ENCODE results near the gene INPP5B.
"Not testable (repeated sequence)": the region's sequence is repeated elsewhere in the genome, so short reads cannot be mapped to it uniquely, and the experiment has no call there.

INPP5B gene

DNA sequence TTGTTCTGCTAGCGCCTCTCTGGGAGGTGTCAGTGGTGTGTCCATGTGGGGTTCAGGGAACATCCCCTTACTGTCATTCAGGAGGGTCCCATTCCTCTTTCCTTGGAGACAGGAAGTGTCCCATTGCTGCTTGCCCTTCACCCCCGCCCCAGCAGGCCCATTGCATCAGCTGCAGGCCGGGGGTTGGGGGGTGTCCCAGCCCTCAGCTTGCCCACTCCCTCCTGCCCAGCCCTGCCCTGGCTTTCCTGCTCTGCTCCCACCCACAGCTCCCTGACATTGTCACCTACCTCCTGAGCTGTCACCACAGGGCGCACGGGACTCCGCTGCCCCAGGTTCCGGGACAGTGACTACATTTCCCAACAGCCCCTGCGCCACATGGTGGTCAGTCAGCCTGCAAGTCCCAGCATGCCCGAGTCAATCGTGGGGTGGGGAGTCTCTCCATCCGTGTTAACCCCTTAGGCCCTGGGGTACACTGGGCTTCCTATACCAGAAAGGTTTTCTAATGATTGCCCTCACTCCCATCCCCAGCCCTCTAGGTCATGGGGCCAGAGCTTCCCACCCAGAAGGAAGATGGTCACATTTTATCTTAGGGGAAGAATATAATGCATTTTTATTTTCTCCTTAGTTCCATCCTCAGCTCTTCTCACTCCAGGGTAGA lies at the start of gene INPP5B:
INPP5B (minus strand) TSS at position 351 of the 658 bp plus-strand sequence. CDS start 745 bp downstream, outside the sequence.
- peak; percentile 98 for DNase-seq (ENCODE audit: low spot score)

DNA sequence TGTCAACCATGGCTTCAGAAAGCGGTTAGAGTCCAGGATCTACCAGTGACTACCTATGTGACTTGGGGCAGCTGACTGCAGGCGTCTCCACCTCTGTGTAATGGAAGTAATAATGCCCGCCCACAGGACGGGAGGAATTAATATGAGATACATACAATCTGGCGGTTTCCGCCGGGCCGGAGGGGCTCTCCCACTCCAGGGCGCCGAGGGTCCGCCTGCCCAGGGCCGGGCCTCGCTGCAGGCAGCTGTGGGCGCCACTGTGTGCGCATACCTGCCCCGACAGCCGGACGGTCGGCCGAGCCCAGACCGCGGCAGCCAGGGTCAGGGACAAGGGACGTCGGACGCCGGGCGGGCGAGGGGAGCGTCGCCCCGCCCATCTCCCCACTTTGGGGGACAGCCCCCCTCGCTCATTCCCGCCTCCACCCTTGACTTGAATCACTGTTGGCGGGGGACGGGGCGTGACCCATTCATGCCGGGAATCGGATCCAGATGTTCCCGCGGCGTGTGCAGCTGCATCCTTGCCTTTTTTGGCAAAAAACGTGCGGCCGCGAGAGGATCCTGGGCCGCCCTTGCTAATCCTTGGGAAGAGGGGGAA lies 49.0 kb upstream of the INPP5B start:
- peak; percentile 53 for DNase-seq (ENCODE audit: low spot score)

- DNase-seq (ENCODE audit: low spot score): no peak
Observed at GRCh38 chr1:37994886-37995566, 48.2 kb upstream of the INPP5B start.

DNA sequence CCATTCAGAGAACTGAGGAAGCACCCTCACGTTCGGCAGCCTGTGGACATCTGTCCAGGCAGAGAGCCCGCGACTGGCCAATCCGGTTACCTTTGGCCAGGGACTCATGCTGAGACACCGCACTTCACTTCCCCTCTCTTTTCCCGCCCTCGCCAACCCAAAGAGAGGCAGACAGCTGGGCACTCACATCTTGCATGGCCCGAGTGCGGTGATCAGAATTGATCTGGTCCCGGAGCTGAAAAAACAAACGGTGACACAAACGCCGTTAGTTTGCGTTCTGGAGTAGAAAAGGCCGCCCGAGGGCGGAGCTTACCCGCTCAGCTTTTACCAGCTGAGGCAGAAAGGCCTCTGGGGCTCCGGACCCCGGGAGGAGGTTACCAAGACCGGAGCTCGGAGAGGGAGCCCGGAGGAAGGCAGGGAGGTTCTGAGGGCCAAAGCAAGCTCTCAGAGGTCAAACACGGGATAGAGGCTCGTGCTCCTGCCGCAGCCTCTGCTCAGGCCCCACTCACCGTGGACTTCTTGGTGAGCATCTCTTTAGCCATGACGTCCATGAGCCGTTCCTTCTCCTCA lies 42.6 kb upstream of the INPP5B start:
- peak; percentile 34 for DNase-seq (ENCODE audit: low spot score)

GRCh38 chr1:37987679-37988078 lies 40.8 kb upstream of the INPP5B start:
- DNase-seq (ENCODE audit: low spot score): no peak

DNA sequence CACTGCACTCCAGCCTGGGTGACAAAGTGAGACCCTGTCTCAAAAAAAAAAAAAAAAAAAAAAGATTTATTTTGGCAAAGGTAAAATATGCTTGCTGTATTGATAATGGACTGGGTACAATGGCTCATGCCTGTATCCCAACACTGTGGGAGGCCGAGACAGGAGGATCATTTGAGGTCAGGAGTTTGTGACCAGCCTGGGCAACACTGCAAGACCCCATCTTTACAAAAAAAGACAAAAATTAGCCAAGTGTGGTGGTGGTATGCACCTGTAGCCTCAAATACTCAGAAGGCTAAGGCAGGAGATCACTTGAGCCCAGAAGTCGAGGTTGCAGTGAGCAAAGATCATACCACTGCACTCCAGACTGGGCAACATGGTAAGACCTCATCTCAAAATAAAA lies 36.7 kb upstream of the INPP5B start:
- no peak for DNase-seq (ENCODE audit: low spot score)

GRCh38 chr1:37978541-37978940 lies 31.7 kb upstream of the INPP5B start:
- DNase-seq (ENCODE audit: low spot score): no peak

GRCh38 chr1:37975083-37975482 lies 28.2 kb upstream of the INPP5B start:
- DNase-seq (ENCODE audit: low spot score): peak; percentile 55

- DNase-seq (ENCODE audit: low spot score): no peak
Observed at GRCh38 chr1:37974567-37974966, 27.7 kb upstream of the INPP5B start.

DNA sequence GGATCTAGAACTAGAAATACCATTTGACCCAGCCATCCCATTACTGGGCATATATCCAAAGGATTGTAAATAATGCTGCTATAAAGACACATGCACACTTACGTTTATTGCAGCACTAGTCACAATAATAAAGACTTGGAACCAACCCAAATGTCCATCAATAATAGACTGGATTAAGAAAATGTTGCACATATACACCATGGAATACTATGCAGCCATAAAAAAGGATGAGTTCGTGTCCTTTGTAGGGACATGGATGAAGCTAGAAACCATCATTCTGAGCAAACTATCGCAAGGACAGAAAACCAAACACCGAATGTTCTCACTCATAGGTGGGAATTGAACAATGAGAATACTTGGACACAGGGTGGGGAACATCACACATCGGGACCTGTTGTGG lies 26.8 kb upstream of the INPP5B start:
- DNase-seq (ENCODE audit: low spot score): not testable (repeated sequence)

GRCh38 chr1:37965301-37965700 lies 18.4 kb upstream of the INPP5B start:
- DNase-seq (ENCODE audit: low spot score): no peak

DNA sequence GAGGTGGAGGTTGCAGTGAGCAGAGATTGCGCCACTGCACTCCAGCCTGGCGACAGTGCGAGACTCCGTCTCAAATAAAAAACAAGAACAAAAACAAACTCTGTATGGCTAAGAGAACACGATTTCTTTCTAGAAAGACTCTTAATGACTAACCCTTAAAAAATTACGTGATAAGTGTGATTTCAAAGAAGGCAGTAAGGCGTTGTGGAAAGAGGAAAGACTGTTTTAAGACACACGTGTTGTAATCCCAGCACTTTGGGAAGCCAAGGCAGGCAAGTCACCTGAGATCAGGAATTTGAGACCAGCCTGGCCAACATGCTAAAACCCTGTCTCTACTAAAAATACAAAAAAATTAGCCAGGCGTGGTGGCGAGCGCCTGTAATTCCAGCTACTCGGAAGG lies 17.3 kb upstream of the INPP5B start:
- not testable (repeated sequence) for DNase-seq (ENCODE audit: low spot score)

GRCh38 chr1:37958690-37959089 lies 11.8 kb upstream of the INPP5B start:
- DNase-seq (ENCODE audit: low spot score): peak; percentile 89

GRCh38 chr1:37955685-37956084 lies 8.8 kb upstream of the INPP5B start:
- no peak for DNase-seq (ENCODE audit: low spot score)

DNA sequence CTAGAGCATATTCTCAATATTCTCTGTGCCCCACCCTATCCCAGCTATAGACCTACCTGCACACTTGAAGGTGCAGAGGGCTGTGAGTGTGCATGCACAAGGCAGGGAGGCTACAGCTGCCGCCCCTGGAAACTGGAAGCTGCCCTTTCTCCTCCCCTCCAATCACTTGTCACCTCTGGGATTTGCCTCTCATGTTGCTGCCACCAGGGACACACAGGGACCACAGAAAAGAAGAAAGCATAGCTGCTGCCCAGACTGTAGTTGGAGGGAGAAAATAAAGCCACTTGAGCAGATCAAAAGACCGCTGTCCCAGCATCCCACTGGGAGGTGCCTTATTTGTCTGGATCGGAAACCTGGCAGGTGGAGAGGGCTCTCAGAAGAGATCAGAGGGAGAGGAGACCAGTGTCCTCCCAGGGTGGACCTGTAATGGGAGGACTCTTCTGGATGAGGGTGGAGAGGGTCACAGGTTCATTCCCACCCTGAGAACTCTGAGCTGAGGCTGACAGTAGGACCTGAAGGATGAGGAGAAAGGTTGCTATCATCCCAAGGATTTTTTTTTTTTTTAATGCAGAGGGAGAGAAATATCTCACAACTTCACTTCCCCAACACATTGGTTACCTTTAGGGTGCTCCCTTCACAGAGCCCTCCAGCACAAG lies 7.6 kb upstream of the INPP5B start:
- DNase-seq (ENCODE audit: low spot score): no peak

DNA sequence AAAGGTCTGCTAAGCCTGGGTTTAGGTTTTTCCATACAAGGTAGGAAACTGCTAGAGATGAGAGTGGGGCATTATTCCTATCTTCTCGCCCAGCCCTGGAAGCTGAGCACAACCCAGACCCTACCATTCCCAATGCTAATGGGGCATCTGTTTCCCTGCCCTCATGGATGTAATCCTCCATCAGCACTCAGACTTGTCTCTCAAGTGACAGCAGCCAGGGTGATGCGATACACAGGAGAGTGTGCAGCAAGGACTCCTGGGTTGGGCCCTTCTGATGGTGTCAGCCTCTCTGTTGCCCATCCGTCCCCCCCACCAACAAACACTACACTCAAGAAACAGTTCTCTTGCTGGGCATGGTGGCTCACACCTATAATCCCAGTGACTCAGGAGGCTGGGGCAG lies 5.9 kb upstream of the INPP5B start:
- DNase-seq (ENCODE audit: low spot score): no peak

GRCh38 chr1:37951783-37952624 lies 5.2 kb upstream of the INPP5B start:
- DNase-seq (ENCODE audit: low spot score): no peak

DNA sequence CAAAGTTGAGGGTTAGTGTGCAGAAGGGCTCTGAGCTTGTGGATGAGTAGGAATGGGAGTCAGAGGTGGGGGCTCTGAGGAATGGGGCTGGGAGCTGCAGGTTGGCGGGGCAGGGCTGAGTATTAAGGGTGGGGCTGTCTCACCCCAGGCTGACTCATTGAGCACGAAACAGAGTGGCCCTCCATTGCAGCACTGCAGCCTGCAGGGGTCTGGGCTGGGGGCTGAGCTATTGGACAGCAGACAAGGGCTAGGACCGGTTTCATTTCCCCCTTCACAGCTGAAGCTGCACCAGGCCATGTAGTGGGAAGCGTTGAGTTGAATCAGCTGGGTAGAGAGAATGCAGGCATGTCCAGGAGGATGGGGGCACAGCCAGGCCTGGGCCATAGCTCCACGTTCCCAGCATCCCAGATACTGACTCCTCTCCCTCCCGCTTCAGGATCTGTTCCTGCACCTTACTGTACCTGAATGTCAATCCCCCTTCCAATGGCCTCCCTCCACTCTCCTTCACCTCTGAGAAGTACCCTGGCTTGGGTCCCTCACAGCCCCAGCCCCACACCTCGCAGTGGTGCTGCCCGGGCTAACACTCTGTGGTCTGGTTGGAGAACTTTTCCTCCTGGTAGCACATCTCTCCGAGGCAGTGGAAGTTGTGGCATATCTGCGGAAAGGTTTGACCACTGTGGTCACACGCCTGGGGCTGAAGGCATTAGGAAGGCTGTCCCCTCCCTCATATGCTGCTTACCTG lies 4.4 kb upstream of the INPP5B start:
- DNase-seq (ENCODE audit: low spot score): no peak

DNA sequence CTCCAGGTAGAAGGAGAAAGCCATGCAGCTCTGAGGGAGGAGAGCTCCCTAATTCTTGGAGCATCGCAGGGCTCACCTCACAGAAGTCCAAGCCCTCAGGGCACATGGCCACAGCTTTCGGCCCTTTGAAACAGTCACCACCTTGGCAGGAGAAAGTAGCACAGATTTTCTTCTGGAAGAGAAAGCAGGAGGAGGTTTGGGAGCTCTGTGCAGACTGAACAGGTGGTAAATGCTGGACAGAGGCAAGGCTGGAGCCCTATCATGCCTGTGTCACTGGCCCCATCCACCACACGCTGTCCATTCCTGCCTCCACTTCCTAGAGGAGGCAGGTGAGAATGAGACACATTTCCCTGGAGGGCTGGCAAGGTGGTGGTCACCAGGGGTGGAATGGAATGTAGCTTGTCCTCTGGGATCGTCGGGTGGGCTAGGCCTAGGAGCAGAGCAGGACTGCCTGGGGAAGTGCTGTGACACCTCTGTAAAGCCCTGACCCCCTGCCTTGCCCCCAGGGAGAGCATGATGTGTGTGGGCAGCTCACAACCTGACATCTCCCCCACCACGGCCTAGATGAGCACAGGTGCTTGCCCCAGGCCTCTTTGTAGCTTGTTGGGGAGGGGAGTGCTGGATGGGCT lies 2.8 kb upstream of the INPP5B start:
- no peak for DNase-seq (ENCODE audit: low spot score)

DNA sequence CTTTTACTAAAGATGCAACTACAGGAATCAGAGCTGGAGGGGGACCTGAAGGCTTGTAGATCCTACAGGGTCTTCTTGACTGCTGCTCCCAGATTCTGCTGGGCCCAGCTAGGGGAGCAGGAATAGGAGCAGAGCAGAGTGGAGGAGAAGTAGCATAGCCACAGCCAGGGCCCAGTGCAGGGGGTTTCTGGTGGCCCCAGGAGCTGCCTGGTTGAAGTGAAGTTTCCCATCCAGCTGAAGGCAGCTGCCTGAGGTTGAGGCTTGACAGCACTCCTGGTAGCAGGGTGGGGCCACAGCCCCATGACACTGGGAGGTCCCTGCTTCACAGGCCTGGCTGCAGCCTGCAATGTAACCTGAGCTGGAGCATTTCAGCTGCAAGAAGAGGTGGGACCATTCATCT lies 2.0 kb upstream of the INPP5B start:
- no peak for DNase-seq (ENCODE audit: low spot score)
